HTR-8/SVneo (cell line): ENCODE results near the gene TRHDE.
"Not testable (repeated sequence)": the region's sequence is repeated elsewhere in the genome, so short reads cannot be mapped to it uniquely, and the experiment has no call there.

Experiments
- DNase-seq: peaks from one replicate; pipeline ENCODE4 v3.0.0; 2011; ENCODE audit warnings: low spot score, mixed read lengths; ENCODE audit not compliant: insufficient read length
- FAIRE-seq: peaks from 2 replicates; lab custom pipeline; 2011; peaks lifted over from hg19 to GRCh38; lab: Jason Lieb, UNC

Gene TRHDE

DNA sequence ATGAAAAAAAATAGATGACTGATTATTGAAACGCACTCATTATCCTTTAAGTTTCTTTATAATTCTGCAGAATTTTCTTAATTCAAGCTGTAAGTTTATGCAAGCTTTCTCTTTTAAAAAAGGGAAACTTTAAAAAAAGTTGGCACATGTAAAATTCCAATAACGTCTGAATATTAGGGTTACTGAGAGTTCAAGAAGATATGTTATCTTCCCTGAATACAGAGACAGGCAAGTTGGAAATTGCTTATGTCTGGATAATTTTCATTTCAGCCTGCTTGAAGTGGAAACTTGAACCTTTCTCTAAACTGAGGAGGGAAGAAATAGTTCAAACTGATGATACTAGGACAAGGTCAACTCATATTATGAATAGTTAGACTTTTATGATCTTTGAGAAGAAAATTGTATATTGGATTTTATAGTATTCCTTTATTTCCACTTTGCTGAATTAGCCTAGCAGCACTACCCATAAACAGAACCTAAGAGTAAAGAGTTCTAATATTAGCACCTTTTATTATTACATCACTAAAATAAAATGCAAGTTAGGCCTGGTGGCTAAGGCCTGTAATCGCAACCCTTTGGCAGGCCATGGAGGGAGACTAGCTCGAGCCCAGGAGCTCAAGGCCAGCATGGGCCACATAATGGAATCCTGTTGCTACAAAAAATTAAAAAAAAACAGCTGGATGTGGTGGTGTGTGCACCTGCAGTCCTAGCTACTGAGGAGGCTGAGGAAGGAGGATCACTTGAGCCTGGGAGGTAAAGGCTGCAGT lies 288.0 kb downstream of the TRHDE start:
- no peak for DNase-seq
- FAIRE-seq: no peak

DNA sequence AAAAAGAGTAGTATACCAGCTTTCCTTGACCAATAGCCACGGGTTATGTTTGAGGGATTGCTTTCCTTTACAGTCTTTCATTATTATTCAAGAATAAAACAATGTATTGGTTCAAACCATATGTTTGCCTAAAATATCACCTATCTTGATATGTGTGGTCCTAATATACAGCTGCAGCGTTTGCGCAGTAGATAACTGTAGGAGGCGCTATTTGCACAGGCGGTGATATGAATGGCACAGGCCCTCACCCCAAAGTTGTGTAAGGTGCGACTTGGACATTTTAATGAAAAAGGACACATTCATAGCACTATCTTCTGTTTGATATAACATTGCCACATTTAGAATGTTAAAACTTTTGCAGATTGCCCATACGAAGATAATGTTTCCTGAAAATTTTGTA lies 298.4 kb downstream of the TRHDE start:
- FAIRE-seq (no peak), DNase-seq (no peak)

DNA sequence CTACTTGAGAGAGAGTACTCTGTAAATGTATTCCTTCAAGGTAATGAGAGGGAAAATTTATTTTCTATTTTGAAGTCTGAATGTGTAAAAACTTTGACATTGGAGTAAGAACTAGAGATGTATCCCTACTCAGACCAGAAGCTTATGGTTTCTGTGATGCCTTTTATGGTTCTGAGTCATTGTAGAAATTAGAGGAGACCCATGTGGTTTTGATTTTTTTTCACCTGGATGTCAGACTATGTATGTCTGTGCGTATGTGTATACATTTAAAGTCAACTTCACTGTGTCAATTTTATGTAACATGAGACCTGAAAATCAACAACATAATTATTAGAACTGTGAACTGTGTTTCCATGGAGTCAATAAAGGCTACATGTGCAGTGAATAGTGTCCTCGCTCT lies 302.0 kb downstream of the TRHDE start:
- DNase-seq (no peak), FAIRE-seq (no peak)

DNA sequence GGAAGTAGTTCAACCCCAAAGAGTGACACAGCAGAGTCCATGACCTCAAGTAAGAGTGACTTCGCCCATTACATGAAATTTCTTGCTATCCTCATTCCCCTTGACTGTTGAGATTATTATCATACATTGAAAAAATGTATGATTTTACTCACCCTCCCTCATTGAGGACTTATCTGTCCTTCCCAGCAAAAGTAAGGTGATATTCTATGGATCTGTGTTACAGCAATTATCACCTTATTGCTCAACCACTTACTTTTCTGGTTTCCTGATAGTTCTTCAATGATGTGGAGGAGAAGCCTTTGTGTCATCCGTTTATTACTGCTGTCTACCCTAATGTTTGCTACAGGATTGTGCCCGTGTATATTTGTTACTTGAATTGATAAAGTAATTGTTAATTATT lies 306.2 kb downstream of the TRHDE start:
- DNase-seq: no peak
- no peak for FAIRE-seq

DNA sequence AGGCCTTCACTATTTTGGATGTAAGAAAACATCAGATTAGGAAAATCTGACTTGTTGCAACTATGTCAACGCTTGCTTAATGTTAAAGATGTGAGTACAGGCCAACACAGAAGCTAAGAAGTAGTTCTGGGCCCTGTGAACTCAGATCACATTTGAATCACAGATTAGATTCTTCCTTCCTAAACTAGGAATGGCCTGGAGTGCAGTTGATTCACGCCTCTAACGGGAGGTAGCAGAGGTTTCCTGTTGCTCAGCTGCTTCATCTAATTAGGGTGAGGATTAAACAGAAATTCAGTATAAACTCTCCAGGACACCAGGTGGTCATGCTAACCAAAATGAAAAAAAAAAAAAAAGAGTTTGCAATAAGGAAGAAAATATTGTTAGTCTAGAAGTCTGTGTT lies 314.3 kb downstream of the TRHDE start:
- FAIRE-seq (no peak), DNase-seq (no peak)

DNA sequence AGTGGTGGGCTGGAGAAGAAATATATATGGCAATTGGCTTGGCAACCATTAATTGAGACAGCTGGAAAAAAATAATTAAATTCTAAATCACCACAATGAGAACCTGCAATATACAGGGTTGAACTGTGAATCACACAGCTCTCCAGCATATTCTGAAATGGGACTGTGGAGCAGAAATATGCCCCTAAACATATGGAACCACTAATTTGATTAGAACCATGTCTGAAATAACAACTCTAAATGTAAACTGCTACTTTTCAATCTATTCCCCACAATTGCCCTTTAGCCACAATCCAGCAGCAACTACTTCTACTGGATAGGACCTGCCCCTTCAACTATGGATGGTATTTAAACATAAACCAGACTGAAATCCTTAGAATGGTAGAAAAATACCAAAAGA lies 330.4 kb downstream of the TRHDE start:
- DNase-seq (no peak), FAIRE-seq (no peak)

DNA sequence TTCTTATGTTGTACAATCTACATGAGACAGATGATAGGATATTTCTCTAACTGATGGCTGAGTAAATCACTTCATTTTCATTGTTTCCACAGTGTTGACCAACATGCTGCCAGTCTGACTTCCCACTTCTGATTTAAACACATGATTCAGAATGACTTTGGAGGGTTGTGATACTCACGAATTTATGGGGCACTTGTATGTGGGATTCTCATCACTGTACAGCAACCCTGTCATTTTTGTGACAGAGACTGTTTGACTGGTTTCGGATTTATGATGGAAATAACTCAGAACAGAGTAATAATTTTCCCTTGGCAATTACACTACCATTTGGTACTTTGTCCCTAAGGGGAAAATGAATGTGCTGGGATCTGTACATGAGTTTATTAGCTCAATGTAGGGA lies 333.8 kb downstream of the TRHDE start:
- FAIRE-seq: no peak
- DNase-seq: no peak

DNA sequence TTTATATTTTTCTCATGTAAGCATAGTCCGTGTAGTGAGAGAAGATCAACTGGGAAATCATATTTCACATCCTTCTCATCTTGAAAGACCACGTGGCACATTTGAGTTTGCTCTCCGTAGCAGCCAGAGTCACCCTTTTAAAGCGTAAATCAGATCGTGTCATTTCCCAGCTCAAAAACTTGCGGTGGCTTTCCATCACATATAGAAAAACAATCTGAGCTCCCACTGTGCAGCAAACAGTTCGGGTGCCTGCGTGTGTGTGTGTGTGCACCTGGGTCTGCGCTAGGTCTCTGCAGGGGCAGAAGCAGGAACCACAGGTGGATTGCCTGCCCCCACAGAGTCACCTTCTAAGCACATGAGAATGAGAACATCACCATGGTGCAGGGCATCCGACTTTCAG lies 338.2 kb downstream of the TRHDE start:
- DNase-seq (no peak), FAIRE-seq (no peak)

DNA sequence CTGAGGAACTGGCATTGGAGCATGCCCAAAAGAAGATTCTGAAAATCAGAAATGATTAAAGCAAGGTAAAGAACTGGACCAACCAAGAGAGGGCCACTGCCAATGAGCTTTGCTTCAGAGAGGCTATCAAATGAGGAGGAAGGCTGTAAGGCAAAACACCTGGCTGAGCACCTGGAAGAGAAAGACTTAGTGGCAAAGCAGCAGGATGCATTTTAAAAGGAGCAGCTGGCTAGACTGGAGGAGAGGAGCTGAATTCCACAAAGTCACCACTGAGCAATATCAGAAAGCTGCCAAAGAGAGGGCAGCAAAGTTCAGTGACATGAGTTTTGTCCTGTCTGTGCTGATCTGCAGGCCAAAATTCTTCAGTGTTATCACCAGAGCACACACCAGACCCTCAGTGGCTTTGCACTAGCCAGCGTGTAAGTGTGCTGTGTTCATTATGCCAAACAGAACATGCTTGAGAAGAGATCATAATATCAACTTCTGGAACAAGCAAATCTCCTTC lies 338.7 kb downstream of the TRHDE start:
- no peak for FAIRE-seq
- DNase-seq: no peak

DNA sequence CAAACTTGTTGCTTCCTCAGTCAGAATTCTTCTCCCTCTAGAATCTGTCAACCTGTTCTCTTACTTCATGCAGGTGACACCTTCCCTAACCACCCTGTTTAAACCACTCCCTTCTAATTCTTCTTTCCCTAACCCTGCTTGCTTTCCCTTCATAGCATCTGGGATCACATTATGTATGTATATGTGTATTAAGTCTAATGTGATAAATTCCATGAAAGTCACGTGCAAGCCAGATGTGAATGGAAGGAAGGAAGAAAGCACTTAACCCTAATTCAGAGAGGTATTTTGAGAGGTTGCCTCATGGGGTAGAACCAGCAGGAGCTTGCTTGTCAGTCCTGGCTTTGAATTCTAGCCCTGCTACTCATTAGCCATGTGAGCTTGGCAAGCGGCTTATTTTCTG lies 340.0 kb downstream of the TRHDE start:
- DNase-seq: no peak
- no peak for FAIRE-seq

DNA sequence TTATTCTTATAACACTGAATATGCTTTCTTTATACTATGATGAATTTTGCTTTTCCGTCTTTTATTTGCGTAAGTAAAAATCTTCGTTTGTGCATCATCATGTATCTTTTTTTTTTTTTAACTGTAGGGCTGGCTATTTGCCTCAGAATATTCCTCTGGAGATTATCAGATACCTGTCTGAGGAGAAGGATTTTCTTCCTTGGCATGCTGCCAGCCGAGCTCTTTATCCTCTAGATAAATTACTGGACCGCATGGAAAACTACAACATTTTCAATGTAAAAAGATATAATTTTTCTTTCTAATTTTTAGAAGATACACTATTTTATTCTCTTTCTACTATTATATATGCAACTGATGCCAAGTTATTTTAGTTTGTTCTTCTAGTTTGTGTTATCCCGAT lies 346.6 kb downstream of the TRHDE start:
- no peak for FAIRE-seq

DNA sequence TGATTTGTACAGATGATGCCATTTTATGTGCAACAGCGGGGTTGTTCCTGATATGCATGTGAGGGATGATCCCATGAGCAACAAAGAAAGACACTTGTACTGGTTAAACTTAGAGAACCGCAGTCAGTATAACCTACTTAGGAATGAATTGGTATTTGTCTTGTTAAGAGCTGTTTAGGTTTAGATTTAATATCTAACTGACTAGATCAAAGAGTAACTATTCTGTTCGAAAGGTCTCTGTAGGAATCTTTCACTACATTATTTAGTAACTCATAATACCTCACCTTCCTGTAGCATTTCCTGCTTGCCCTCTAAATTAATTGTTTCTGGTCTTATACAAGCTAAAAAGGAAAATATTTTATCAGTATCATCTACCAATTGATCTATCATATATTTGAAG lies 350.4 kb downstream of the TRHDE start:
- no peak for FAIRE-seq

More for the DNA sequence above, 346.6 kb downstream of the TRHDE start:
- DNase-seq: no peak

DNA sequence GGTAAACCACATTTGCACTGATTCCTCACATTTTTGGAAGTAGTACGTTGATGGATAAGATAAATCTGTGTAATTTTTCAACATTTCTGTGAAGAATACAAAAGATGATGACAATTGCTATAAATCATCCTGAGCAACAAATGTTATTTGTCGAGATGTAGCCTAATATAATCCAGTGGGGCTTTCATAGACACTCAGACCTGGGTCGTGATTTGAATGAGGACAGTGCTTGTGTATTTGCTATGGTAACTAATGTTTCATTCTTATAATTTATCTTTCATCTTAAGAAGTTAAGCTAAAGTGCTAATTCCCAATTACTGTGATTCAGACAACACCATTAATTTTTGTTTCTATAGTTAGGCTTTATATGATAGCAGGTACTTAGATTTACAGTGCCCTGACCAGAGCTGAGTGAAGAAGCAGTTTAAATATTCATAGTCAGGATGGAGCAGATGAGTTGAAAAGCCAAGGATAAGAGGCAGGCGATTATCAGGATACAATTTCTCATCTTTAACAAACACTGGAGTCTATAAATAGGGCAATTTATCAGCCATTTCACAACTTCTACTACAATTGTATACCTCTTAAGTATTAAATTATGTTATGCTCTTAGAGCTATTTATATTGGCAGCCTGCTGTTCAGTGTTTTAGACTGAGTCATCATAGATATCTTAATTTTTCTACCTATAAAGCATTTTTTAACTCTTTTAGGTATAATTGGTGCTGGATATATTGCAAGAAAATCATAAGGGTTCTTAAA lies 359.9 kb downstream of the TRHDE start:
- DNase-seq (no peak), FAIRE-seq (no peak)

More for the DNA sequence above, 350.4 kb downstream of the TRHDE start:
- no peak for DNase-seq

DNA sequence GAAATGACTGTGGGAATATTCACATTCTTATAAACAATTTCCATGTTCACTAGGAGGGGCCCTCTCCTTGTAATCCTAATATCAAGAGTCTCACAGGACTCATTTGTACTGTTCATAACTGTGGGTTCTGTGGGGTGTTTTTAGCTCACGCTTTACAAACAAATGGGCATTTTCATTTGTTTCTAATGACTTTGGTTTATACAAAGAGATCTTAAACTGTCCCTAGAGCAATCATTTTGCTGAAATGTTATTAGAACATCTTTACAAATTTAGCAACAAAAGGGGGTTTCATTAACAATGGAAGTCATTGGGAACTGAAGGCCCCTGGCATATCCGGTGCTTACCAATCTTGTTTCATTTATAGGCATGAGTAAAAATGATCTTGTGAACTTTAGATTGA lies 370.5 kb downstream of the TRHDE start:
- FAIRE-seq: no peak
- DNase-seq: no peak

DNA sequence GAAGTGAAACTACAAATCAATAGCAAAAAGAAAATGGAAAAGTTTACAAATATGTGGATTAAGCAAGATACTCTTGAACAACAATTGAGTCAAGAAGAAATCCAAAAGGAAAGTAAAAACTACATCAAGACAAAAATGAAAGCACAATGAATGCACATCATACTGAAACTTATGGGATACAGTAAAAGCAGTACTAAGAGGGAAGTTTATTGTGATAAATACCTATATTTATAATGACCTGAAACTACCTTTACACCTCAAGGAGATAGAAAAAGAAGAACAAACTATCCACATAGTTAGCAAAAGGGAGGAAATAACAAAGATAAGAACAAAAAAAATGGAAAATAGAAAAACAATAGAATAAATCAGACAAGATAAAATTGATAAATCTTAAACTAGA lies 375.0 kb downstream of the TRHDE start:
- no peak for FAIRE-seq
- no peak for DNase-seq

DNA sequence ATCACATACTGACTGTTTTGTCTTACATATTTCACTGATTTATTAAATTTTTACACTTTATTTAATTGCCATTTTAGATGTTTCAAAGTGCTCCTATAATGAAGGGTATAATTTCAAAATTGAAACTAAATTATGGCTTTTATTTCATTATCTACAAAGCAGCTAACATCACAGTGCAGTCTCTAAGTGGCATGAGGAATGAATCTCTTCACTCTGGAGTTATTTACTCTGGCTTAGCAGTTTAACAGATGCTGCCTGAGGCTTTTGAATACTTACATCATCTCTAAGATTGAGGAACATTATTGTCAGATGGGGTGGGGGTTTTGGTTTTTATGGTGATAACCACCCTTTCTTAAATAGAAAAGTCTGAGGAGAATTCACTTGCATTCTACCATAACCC lies 386.4 kb downstream of the TRHDE start:
- FAIRE-seq (no peak), DNase-seq (no peak)

DNA sequence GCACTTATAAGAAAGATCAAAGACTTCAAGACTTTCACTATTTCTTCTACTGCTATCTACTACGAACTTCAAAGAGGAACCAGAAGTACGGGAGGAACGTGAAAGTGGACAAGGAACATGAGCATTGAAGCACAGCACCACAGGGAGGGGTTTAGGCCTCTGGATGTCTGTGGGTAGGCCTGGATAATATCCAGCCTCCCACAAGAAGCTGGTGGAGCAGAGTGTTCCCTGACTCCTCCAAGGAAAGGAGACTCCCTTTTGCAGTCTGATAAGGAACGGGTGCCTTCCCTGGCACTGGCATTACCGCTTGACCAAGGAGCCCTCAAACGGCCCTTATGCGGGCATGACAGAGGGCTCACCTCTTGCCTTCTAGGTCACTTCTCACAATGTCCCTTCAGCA lies 388.0 kb downstream of the TRHDE start:
- not testable (repeated sequence) for FAIRE-seq, DNase-seq

DNA sequence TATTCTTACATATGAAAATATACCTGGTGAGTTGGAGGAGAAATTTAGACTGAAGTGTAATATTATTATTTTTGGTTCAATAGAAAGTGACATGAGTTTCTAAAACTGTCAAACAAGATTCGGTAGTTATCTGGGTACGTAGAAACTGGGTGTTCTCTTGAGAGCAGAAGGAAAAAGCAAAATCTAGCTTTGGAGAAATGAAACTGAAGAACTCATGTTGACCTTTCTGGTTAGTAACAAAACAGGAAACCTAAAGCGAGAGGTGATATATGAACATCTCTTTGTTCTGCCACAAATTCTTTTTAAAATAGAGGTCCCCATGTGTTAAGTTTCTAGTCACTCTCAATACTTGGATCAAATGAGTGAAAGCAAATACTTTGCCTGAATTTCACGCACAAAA lies 401.7 kb downstream of the TRHDE start:
- DNase-seq: no peak
- FAIRE-seq: no peak

DNA sequence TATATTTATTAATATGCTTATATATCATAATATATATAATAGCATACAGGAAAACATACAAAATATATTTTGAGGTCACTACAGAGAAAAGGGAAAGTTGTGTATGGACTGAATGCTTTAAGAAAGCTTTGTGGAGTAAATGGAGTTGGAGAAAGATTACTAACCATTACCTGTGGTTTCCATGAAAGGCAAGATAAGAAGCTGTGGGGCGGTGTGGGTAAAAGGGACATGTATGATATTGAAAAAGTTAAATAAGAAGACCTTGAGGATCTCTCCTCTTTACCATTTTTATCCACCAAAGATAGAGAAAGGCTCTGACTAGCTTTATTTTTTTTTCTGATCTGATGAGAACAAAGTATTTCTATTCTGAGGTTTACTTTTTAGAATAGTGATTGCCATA lies 404.4 kb downstream of the TRHDE start:
- FAIRE-seq (no peak), DNase-seq (no peak)

DNA sequence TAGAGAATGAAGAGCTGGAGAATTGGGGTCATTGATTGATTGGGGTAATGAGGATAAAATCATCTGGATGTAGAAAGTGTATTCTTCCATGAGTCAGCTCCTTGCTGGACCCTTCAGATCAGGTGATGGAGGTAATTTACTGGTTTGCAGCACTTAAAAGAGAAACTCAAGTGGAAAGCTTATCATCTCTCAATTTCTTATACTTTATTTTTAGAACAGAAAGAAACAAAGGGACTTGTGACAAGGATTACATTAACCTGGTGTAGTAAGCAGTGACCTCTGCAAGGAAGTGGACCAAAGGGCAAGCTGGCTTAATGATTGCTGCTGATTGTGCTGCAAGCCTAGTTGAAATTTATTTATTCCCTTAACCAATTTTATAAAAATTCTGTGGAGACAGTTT lies 405.0 kb downstream of the TRHDE start:
- DNase-seq: no peak
- FAIRE-seq: no peak

DNA sequence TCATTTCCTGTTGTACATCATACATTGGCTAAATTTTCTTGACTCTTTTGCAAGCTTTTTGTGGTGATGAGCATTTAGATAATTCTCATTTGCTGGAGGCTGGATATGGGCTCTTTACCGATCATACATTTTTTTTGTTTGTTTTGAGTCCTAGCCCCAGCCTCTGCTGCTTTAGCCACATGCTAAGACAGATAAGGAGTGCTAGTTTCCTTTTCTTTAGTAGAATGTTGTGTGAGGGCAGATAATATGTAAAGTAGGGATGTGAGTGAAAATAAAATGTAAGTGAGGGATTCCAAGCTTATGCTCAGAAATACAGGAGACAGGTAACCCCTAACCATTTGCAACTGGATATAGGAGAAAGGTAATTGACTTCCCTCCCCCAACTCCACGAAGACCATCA lies 405.7 kb downstream of the TRHDE start:
- FAIRE-seq (no peak), DNase-seq (no peak)
